GM12874 (cell line): ENCODE data around the gene ANKRD23.

Source experiments
- CTCF ChIP-seq: IDR thresholded peaks from 2 replicates; pipeline ENCODE4 v1.5.1; 2011; ENCODE audit warnings: low read depth, mild to moderate bottlenecking, control low read depth, low read length, moderate library complexity; ENCODE audit not compliant: insufficient read depth

The ANKRD23 gene

GRCh38 chr2:96799623-96799935, 44.2 kb downstream of the ANKRD23 start:
- no peak for TF ChIP-seq CTCF

GRCh38 chr2:96798733-96799622, 44.8 kb downstream of the ANKRD23 start:
- no peak for TF ChIP-seq CTCF

GRCh38 chr2:96797066-96797625, 46.7 kb downstream of the ANKRD23 start:
- no peak for TF ChIP-seq CTCF

GRCh38 chr2:96795076-96795475, 48.7 kb downstream of the ANKRD23 start:
- no peak for TF ChIP-seq CTCF

- no peak for TF ChIP-seq CTCF
These were observed 50.8 kb downstream of the ANKRD23 start for GRCh38 chr2:96792772-96793749.

GRCh38 chr2:96789245-96789617, 54.6 kb downstream of the ANKRD23 start:
- TF ChIP-seq CTCF: no peak
